ENCODE results near the gene ARFGAP1. TPM values are rescaled to one million over a fixed set of nuclear protein-coding genes. Genes with fewer than 3 reads are reported as not detected.

The ARFGAP1 gene
- polyA plus RNA-seq, 4 donors = 58.3 to 91.1 (median 76.8) TPM

- no peak for DNase-seq (ENCODE audit: low read depth in 4 of 4, low spot score in 3 of 4)
Measured at GRCh38 chr20:63258781-63259180, 13.8 kb upstream of the ARFGAP1 start.

- DNase-seq (ENCODE audit: low read depth in 4 of 4, low spot score in 3 of 4) = no peak
Measured at GRCh38 chr20:63259734-63260460, 12.7 kb upstream of the ARFGAP1 start.

GRCh38 chr20:63260521-63260920 is 12.1 kb upstream of the ARFGAP1 start:
- DNase-seq (ENCODE audit: low read depth in 4 of 4, low spot score in 3 of 4) = no peak

GRCh38 chr20:63261060-63261794 is 11.4 kb upstream of the ARFGAP1 start:
- DNase-seq (ENCODE audit: low read depth in 4 of 4, low spot score in 3 of 4) = peak in 1 of 4 donors; percentile 82

GRCh38 chr20:63261795-63262528 is 10.7 kb upstream of the ARFGAP1 start:
- DNase-seq (ENCODE audit: low read depth in 4 of 4, low spot score in 3 of 4) = no peak

- no peak for DNase-seq (ENCODE audit: low read depth in 4 of 4, low spot score in 3 of 4)
Measured at GRCh38 chr20:63262836-63263235, 9.8 kb upstream of the ARFGAP1 start.

- no peak for DNase-seq (ENCODE audit: low read depth in 4 of 4, low spot score in 3 of 4)
Measured at GRCh38 chr20:63264000-63264399, 8.6 kb upstream of the ARFGAP1 start.

- no peak for DNase-seq (ENCODE audit: low read depth in 4 of 4, low spot score in 3 of 4)
Measured at GRCh38 chr20:63264519-63264918, 8.1 kb upstream of the ARFGAP1 start.

- DNase-seq (ENCODE audit: low read depth in 4 of 4, low spot score in 3 of 4) = no peak
Measured at GRCh38 chr20:63265891-63266515, 6.6 kb upstream of the ARFGAP1 start.

GRCh38 chr20:63267691-63268090 is 4.9 kb upstream of the ARFGAP1 start:
- no peak for DNase-seq (ENCODE audit: low read depth in 4 of 4, low spot score in 3 of 4)

GRCh38 chr20:63268256-63268655 is 4.4 kb upstream of the ARFGAP1 start:
- no peak for DNase-seq (ENCODE audit: low read depth in 4 of 4, low spot score in 3 of 4)

GRCh38 chr20:63268671-63269439 is 3.8 kb upstream of the ARFGAP1 start:
- no peak for DNase-seq (ENCODE audit: low read depth in 4 of 4, low spot score in 3 of 4)

GRCh38 chr20:63269724-63270123 is 2.9 kb upstream of the ARFGAP1 start:
- DNase-seq (ENCODE audit: low read depth in 4 of 4, low spot score in 3 of 4) = no peak

GRCh38 chr20:63270606-63271325 is 1.8 kb upstream of the ARFGAP1 start:
- DNase-seq (ENCODE audit: low read depth in 4 of 4, low spot score in 3 of 4) = no peak

- DNase-seq (ENCODE audit: low read depth in 4 of 4, low spot score in 3 of 4) = no peak
Measured at GRCh38 chr20:63273059-63273579, 506 bp downstream of the ARFGAP1 start.

- no peak for DNase-seq (ENCODE audit: low read depth in 4 of 4, low spot score in 3 of 4)
Measured at GRCh38 chr20:63273635-63274380, 1.2 kb downstream of the ARFGAP1 start.

GRCh38 chr20:63274381-63275228 is 2.0 kb downstream of the ARFGAP1 start:
- no peak for DNase-seq (ENCODE audit: low read depth in 4 of 4, low spot score in 3 of 4)

- no peak for DNase-seq (ENCODE audit: low read depth in 4 of 4, low spot score in 3 of 4)
Measured at GRCh38 chr20:63275825-63276224, 3.2 kb downstream of the ARFGAP1 start.

All from left renal pelvis (tissue), 4 donors.